Middle frontal gyrus (tissue), 1 donor: Measurements from ENCODE around the gene PLLP.
"Not testable (repeated sequence)": the region's sequence is repeated elsewhere in the genome, so short reads cannot be mapped to it uniquely, and the experiment has no call there.

Experiments
- DNase-seq: peaks from one replicate; pipeline ENCODE4 v3.0.0-alpha.2; 2015; ENCODE audit warnings: low spot score; ENCODE audit errors: extremely low spot score

The PLLP gene

GRCh38 chr16:57303021-57303909 lies 18.8 kb upstream of the PLLP start:
- no peak for DNase-seq

GRCh38 chr16:57301126-57301817 lies 16.8 kb upstream of the PLLP start:
- no peak for DNase-seq

GRCh38 chr16:57300387-57301125 lies 16.1 kb upstream of the PLLP start:
- DNase-seq: peak; percentile 100

- peak; percentile 76 for DNase-seq
Observed at GRCh38 chr16:57299719-57300386, 15.4 kb upstream of the PLLP start.

GRCh38 chr16:57299009-57299718 lies 14.7 kb upstream of the PLLP start:
- no peak for DNase-seq

GRCh38 chr16:57297856-57298255 lies 13.4 kb upstream of the PLLP start:
- no peak for DNase-seq

- peak; percentile 36 for DNase-seq
Observed at GRCh38 chr16:57289391-57290257, 5.2 kb upstream of the PLLP start.

GRCh38 chr16:57285379-57285778 lies 907 bp upstream of the PLLP start:
- DNase-seq: no peak

GRCh38 chr16:57284952-57285363 lies 486 bp upstream of the PLLP start:
- no peak for DNase-seq

- DNase-seq: no peak
Observed at GRCh38 chr16:57283959-57284208, 588 bp downstream of the PLLP start.

- DNase-seq: no peak
Observed at GRCh38 chr16:57283214-57283958, 1.1 kb downstream of the PLLP start.

- no peak for DNase-seq
Observed at GRCh38 chr16:57282510-57283213, 1.8 kb downstream of the PLLP start.

GRCh38 chr16:57281791-57282190 lies 2.7 kb downstream of the PLLP start:
- no peak for DNase-seq

- DNase-seq: no peak
Observed at GRCh38 chr16:57279780-57280638, 4.5 kb downstream of the PLLP start.

- no peak for DNase-seq
Observed at GRCh38 chr16:57278494-57278893, 6.0 kb downstream of the PLLP start.

- no peak for DNase-seq
Observed at GRCh38 chr16:57277586-57277985, 6.9 kb downstream of the PLLP start.

- DNase-seq: no peak
Observed at GRCh38 chr16:57276596-57276995, 7.9 kb downstream of the PLLP start.

GRCh38 chr16:57275946-57276345 lies 8.5 kb downstream of the PLLP start:
- not testable (repeated sequence) for DNase-seq
